GM18505 (cell line): ENCODE results near the gene AGXT.

Source experiments
- ATAC-seq: cut with Tn5 transposase; IDR thresholded peaks from one replicate; pipeline ENCODE4 v1.9.1; 2021; ENCODE audit not compliant: unreplicated experiment
- POLR2A ChIP-seq: IDR thresholded peaks from 4 replicates; pipeline ENCODE4 v1.6.1; 2011; ENCODE audit warnings: borderline replicate concordance; ENCODE audit not compliant: insufficient read depth, insufficient read length; ENCODE audit errors: extremely low read depth

AGXT gene

GRCh38 chr2:240888890-240889573 is 20.4 kb downstream of the AGXT start:
- TF ChIP-seq POLR2A: no peak
- ATAC-seq: no peak

- TF ChIP-seq POLR2A: no peak
- ATAC-seq: no peak
Measured at GRCh38 chr2:240889601-240890560, 21.3 kb downstream of the AGXT start.

DNA sequence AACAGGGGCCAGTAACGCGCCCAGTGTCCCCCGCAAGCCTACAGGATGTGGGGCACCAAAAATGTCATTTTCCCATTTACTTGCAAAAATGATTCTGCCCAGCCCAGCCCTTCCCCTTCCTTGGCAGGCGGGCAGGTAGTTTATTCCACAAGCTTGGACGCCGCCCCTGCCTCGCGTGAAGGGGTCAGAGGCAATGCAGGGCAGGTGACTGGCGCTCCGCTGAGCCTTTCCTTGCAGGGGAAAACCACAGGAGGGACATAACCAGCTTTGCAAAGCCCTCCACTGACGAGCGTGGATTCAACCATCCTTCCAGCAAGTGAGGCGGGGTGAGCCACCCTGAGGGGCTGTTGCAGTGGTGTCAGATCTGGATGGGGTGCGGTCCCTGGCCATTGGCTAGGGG is 22.1 kb downstream of the AGXT start:
- ATAC-seq: no peak
- TF ChIP-seq POLR2A: no peak

DNA sequence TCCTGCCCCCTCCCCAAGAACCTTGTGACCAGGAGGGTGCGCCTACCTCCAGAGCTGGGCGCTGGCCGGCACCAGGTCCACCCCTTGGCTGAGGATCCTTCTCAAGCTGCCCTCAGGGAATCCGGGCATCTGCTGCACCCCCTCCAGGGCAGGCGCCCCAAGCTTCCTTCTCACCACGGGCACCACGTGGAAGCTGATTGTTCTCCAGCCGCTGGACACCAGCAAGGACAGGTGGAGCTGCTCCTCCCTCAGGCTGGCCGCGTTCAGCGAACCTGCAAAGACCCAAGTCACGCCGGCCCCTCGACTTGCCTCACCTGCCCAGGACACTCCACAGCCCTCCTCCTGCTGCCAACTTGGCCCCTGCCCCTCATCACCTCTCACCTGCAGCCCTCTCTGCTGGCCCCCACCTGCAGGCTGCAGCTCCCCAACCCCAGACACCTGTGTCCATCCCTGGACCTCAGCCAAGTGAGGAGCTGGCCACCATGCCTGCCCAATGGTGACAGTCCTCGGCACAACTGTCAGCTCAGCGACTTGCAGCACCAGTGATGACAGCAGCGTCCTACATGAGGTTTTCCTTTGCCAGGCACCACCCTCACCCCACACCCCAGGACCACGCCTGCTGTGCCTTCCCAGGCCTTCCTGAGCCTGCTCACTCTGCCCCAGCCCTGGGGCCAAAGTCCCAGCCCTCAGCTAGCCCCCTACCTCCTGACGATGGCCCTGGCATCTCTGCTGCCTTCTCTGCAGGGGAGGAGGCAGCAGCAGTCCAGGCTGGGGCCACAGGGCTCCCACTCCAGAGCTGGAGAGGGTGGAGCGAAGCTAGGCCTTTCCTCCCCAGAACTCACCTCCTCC is 23.1 kb downstream of the AGXT start:
- no peak for TF ChIP-seq POLR2A
- ATAC-seq: no peak

DNA sequence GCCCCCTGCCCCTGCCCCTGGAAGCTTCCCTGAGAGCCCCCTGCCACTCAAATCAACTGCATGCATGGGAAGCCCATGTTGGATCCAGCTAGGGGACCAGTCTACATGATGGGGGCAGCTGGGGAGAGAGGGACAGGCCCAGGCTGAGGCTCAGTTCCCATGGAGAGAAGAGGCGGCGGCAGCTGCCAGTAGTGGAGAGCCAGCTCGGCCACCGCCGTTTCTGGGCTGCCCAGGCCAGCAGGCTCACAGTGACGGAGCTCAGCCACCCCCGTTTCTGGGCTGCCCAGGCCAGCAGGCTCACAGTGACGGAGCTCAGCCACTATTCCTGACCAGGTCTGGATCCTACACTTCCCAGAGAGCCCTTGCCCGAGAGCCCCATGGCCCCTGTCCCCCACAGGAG is 23.7 kb downstream of the AGXT start:
- TF ChIP-seq POLR2A: no peak

GRCh38 chr2:240892925-240893324 is 24.3 kb downstream of the AGXT start:
- no peak for ATAC-seq
- no peak for TF ChIP-seq POLR2A

More for the DNA sequence above, 23.7 kb downstream of the AGXT start:
- no peak for ATAC-seq

DNA sequence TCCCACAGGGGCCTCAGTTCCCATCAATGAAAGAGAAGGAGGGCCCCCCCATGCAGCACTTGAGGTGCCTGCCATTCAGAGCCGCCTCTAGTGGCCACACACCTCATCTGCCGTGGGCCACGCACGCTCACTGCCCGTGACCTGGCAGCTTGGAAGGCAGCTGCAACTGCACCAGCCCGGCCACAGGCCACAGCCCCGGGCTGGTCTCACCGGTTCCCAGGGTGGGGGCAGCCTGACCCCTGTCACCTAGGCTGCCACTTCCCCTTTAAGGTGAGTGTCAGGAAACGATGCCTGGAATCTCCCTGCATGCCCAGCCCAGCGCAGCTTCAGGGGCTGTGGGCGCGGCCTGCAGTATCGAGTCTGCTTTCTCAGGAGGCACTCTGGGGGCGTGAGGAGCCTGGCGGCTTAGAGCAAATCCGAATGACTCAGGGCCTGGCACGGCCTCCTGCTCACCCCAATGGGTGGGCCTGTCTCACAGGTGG is 24.8 kb downstream of the AGXT start:
- no peak for ATAC-seq

GRCh38 chr2:240894006-240894405 is 25.4 kb downstream of the AGXT start:
- TF ChIP-seq POLR2A: no peak
- no peak for ATAC-seq

More for the DNA sequence above, 24.8 kb downstream of the AGXT start:
- TF ChIP-seq POLR2A: no peak

GRCh38 chr2:240894836-240895558 is 26.4 kb downstream of the AGXT start:
- no peak for ATAC-seq
- no peak for TF ChIP-seq POLR2A

- ATAC-seq: no peak
Measured at GRCh38 chr2:240895656-240896388, 27.2 kb downstream of the AGXT start, which contains the start of gene MAB21L4. MAB21L4 (minus strand) TSS chr2:240896156; CDS start chr2:240895997, 159 bp downstream.

GRCh38 chr2:240896394-240896793 is 27.8 kb downstream of the AGXT start:
- TF ChIP-seq POLR2A: no peak
- ATAC-seq: no peak

More at GRCh38 chr2:240895656-240896388, 27.2 kb downstream of the AGXT start, which contains the start of gene MAB21L4:
- no peak for TF ChIP-seq POLR2A
